ENCODE results near the gene CA11. TPM values are rescaled to one million over a fixed set of nuclear protein-coding genes. Genes with fewer than 3 reads are reported as not detected.
A peak's percentile ranks its signal among the peaks of the same experiment; 100 is the strongest.

The CA11 gene
- total RNA-seq, 4 donors from 2014 or later = 4.6 to 13.4 (median 6.3) TPM

DNA sequence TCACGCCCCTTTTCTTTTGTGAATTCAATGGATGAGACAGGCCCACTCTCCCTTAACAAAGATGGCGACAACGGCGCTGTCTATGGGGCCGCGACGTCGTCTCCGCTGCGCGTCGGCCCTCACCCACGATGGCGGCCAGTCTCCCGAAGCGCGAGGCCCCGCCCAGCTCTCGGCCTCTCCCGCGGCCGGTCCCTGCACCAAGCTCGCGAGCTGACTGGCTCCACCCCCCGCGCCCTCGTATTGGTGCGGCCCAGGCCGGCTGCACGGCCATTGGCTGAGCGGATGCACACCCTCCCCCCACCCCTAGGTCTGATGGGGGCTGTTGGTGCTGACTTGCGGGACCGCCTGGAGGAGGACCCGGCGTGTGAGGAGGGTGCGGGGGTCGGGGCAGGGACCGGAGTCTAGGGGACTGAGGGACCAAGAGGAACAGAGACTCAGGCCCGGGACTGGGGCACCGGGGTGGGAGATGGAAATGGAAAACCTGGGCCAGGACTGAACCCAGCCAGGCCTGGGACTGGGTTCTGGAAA is 21.9 kb downstream of the CA11 start:
- H3K36me3 ChIP-seq = peaks cover 4 to 5% of the 10 kb centered on the region in 2 donors
- H3K9me3 ChIP-seq = no peaks in the 10 kb centered on the region
- peak; percentile 99 for DNase-seq
- intact Hi-C loops (cut with DNase I) = no loop called here
- no peaks in the 10 kb centered on the region for H3K27me3 ChIP-seq
- H3K4me3 ChIP-seq (replicated peaks in 1 of 3) = peak overlapping the region in 2 of 3 donors; percentile 37 to 76
- H3K27ac ChIP-seq = peak overlapping the region; percentile 73 to 81 (median 81)
- 0 to 5% methylated on average over 16 to 33 of the region's 40 CpGs for WGBS, 2 donors
- TF ChIP-seq, protein P1, sequence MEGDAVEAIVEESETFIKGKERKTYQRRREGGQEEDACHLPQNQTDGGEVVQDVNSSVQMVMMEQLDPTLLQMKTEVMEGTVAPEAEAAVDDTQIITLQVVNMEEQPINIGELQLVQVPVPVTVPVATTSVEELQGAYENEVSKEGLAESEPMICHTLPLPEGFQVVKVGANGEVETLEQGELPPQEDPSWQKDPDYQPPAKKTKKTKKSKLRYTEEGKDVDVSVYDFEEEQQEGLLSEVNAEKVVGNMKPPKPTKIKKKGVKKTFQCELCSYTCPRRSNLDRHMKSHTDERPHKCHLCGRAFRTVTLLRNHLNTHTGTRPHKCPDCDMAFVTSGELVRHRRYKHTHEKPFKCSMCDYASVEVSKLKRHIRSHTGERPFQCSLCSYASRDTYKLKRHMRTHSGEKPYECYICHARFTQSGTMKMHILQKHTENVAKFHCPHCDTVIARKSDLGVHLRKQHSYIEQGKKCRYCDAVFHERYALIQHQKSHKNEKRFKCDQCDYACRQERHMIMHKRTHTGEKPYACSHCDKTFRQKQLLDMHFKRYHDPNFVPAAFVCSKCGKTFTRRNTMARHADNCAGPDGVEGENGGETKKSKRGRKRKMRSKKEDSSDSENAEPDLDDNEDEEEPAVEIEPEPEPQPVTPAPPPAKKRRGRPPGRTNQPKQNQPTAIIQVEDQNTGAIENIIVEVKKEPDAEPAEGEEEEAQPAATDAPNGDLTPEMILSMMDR (IDR thresholded peaks at IDR 0.05) = no peak
- peak in 1 of 2 donors; percentile 57 for TF ChIP-seq POLR2A (IDR thresholded peaks at IDR 0.05)
- H3K4me1 ChIP-seq = peaks cover 20 to 25% of the 10 kb centered on the region in 2 donors

DNA sequence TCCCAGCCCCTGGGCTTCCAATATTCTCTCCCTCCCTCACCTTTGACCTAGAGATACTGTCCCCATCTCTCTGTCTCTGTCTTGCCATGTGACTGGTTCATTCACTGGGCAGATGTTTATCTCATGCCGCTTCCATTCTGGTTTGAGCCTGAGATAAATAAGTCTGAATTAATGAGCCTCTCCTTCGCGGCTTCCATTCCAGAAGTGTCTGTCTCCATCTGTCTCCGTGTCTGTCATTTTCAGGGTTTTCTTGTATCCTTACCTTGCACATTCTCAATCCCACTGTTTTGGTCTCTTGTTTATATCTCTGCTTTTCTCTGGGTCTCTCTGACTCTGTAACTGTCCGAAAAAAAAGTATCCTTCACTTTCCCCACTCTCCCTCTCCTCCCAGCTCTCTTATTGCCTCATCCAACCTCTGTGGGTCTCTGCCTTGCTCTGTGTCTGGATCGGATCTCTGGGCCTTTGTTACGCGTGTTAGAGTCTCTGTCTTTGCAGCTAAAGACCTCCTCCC is 22.4 kb downstream of the CA11 start:
- H3K27me3 ChIP-seq = no peaks in the 10 kb centered on the region
- H3K36me3 ChIP-seq = peaks cover 4 to 5% of the 10 kb centered on the region in 2 donors
- peaks cover 20 to 25% of the 10 kb centered on the region in 2 donors for H3K4me1 ChIP-seq
- H3K4me3 ChIP-seq (replicated peaks in 1 of 3) = no peak overlapping the region
- H3K9me3 ChIP-seq = no peaks in the 10 kb centered on the region
- TF ChIP-seq, protein P1 (IDR thresholded peaks at IDR 0.05) = no peak
- TF ChIP-seq POLR2A (IDR thresholded peaks at IDR 0.05) = no peak
- intact Hi-C loops (cut with DNase I) = no loop called here
- 30 to 32% methylated on average over 8 of the region's 8 CpGs for WGBS, 2 donors
- no peak for DNase-seq
- peak overlapping the region; percentile 55 to 72 (median 64) for H3K27ac ChIP-seq

DNA sequence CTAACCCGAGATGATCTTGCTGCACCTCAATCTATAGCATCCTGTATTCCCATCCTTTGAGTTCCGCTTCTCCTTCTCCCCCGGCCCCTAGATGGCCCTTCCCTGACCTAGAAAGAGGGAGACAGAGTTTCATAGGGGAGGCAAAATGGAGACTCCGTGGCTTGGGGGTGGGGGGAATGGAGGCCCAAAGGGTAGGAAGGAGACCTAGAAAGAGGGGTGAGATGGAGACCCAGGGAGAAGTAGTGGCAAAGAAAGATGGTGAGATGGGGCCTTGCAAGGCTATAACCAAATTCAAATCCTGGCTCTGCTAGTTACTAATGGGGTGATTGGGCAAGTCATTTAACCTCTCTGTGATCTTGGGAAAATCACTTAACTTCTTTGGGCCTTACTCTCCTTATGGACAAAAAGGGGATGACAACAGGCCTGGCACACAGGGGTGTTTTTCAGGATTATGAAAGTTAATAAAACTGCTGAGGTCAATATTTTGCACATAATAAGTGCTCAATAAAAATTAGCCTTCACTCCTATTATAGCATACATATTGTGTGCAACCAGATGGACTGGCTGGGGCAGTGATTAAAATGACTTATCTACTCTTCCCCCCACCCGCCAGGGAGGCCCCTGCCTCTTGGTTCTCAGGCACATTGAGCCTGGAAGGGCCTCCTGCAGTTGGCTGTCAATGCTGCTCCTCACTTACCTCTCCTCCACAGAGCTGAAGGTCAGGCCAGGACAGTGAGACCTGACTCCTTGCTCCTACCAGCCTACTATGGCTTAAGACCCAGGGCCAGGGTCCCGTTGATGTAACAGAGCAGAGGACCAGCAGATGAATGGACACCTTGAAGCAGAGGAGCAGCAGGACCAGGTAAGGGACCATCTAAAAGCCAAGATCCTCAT is 26.0 kb downstream of the CA11 start:
- Histone ChIP-seq H3K27ac (peak overlapping the region; percentile 91 to 99 (median 97)), H3K36me3 (peaks cover 22% of the 10 kb centered on the region in 2 donors), H3K27me3 (no peaks in the 10 kb centered on the region), H3K4me1 (peaks cover 27 to 42% of the 10 kb centered on the region in 2 donors), H3K9me3 (no peaks in the 10 kb centered on the region), H3K4me3 (replicated peaks in 1 of 3) (peak overlapping the region in 2 of 3 donors; percentile 58 to 77)
- WGBS, 2 donors = 30 to 35% methylated on average over 6 of the region's 6 CpGs
- TF ChIP-seq, protein P1 (IDR thresholded peaks at IDR 0.05) = peak in 1 of 6 experiments; percentile 20
- TF ChIP-seq POLR2A (IDR thresholded peaks at IDR 0.05) = no peak
- intact Hi-C loops (cut with DNase I) = no loop called here
- DNase-seq = no peak

DNA sequence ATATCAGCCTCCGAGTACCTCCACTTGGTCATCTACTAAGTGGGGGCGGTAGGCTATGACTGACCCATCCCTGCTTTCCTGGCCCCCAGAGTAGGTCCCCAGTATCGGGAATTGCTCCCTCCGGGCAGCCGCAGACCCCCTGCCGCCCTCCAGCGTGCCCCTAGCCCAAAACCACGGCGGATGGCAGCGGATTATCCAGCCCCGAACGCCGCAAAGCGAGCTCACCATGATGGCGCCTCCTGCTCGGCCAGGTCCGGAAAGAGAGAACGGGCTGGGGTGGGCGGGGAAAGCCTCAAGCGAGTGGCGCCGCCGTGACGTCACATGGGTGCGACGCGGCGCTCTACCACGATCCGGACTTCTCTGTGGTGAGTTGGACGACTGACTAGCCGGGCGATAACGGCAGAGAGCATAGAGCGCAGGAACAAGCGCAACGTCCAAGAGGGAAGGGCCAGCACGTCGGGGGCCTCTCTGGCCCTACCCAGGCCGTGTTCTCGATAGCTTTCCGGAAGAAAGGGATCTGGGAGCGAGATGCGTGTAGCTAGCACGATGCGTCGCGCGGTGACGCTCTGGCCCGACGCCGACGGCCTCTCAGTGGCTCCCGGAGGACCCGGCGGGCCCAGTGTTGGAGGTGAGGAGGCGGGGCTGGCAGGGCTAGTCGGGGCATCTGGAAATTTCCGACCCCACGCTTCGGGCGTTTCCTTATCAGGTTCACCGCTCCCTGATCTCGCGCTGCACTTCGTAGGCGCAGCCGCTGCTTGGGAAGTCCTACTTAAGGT is 26.9 kb downstream of the CA11 start, which contains the start of the genes RPL18 and SPHK2:
Gene RPL18 (minus strand): TSS at position 263 of the 776 bp plus-strand sequence. CDS start 35 bp downstream, at position 228.
Gene SPHK2 (plus strand): TSS at position 591 of the 776 bp plus-strand sequence. CDS start 1,009 bp downstream, outside the sequence.
- TF ChIP-seq, protein P1 (IDR thresholded peaks at IDR 0.05) = no peak
- TF ChIP-seq POLR2A (IDR thresholded peaks at IDR 0.05) = peak in 1 of 2 donors; percentile 84

More for the DNA sequence above, 26.9 kb downstream of the CA11 start, which contains the start of the genes RPL18 and SPHK2:
- Histone ChIP-seq H3K4me3 (replicated peaks in 1 of 3) (peak within 1 kb of the TSS; percentile 58 to 88 (median 81)), H3K4me1 (peaks cover 21 to 35% of the 10 kb centered on the region in 2 donors), H3K27me3 (no peaks in the 10 kb centered on the region), H3K36me3 (peaks cover 25 to 26% of the 10 kb centered on the region in 2 donors), H3K9me3 (no peaks in the 10 kb centered on the region), H3K27ac (peak within 1 kb of the TSS; percentile 91 to 99 (median 97))
- WGBS, 2 donors = 0 to 1% methylated on average over 8 to 63 of the region's 69 CpGs
- intact Hi-C loops (cut with DNase I) = no loop called here
- peak; percentile 98 to 99 for DNase-seq
